Fibroblast of lung (primary cell): ENCODE data around the gene ZNF318. TPM values are rescaled to one million over a fixed set of nuclear protein-coding genes. Genes with fewer than 3 reads are reported as not detected.

ENCODE experiments used
- DNase-seq, 2 donors: peaks; one replicate each; pipeline versions ENCODE4 v3.0.0 to v3.0.0-alpha.2; 2010; ENCODE audit warnings: low read depth in 2 of 2
- H2AFZ ChIP-seq: 2 replicates; pipeline ENCODE4 v1.5.1; 2012; ENCODE audit warnings: low read length, control low read depth, inconsistent platforms
- H3K27ac ChIP-seq: 2 replicates; pipeline ENCODE4 v1.5.1; 2011; ENCODE audit warnings: low read length, control low read depth; ENCODE audit not compliant: insufficient read depth
- H3K27me3 ChIP-seq: 2 replicates; pipeline ENCODE4 v1.5.1; 2011; ENCODE audit warnings: mild to moderate bottlenecking, low read length; ENCODE audit not compliant: control insufficient read depth, insufficient read depth
- H3K36me3 ChIP-seq: 2 replicates; pipeline ENCODE4 v1.5.1; 2011; ENCODE audit warnings: low read length; ENCODE audit not compliant: control insufficient read depth, insufficient read depth
- H3K4me1 ChIP-seq: 2 replicates; pipeline ENCODE4 v1.5.1; 2011; ENCODE audit warnings: low read length; ENCODE audit not compliant: control insufficient read depth, insufficient read depth; ENCODE audit errors: extremely low read depth
- H3K4me2 ChIP-seq: 2 replicates; pipeline ENCODE4 v1.5.1; 2011; ENCODE audit warnings: low read length, control low read depth; ENCODE audit not compliant: insufficient read depth; ENCODE audit errors: extremely low read depth
- H3K4me3 ChIP-seq, 4 experiments: fragments of 200-600 bp in 1 of 4; sonication (generic) in 1 of 4; replicated peaks in 1 of 4; 2 replicates each; pipeline ENCODE4 v1.5.1; 2011 to 2016; ENCODE audit warnings: low read length in 4 of 4, low read depth in 3 of 4, mild to moderate bottlenecking in 3 of 4, control low read depth in 2 of 4, inconsistent platforms in 1 of 4, mixed read lengths in 1 of 4; ENCODE audit not compliant: insufficient read depth in 1 of 4; ENCODE audit errors: control extremely low read depth in 1 of 4
- H3K79me2 ChIP-seq: 2 replicates; pipeline ENCODE4 v1.5.1; 2012; ENCODE audit warnings: mild to moderate bottlenecking, low read length, inconsistent platforms; ENCODE audit not compliant: control insufficient read depth, insufficient read depth
- H3K9ac ChIP-seq: 2 replicates; pipeline ENCODE4 v1.5.1; 2011; ENCODE audit warnings: mild to moderate bottlenecking, low read length, control low read depth; ENCODE audit not compliant: insufficient read depth
- H3K9me3 ChIP-seq: 2 replicates; pipeline ENCODE4 v1.5.1; 2012; ENCODE audit warnings: low read depth, low read length; ENCODE audit not compliant: control insufficient read depth, insufficient read depth
- H4K20me1 ChIP-seq: 2 replicates; pipeline ENCODE4 v1.5.1; 2011; ENCODE audit warnings: low read length; ENCODE audit not compliant: control insufficient read depth, insufficient read depth; ENCODE audit errors: extremely low read depth
- CTCF ChIP-seq, 2 donors: IDR thresholded peaks in 1 of 2; conservative IDR thresholded peaks in 1 of 2; 1 replicate in 1 of 2; 2 replicates in 1 of 2; pipeline ENCODE4 v1.5.1; 2011 to 2012; ENCODE audit warnings: low read length in 2 of 2, control low read depth in 1 of 2, inconsistent platforms in 1 of 2, low read depth in 1 of 2, mild to moderate bottlenecking in 1 of 2
- EZH2 ChIP-seq: IDR thresholded peaks from 2 replicates; pipeline ENCODE4 v1.5.1; 2012; ENCODE audit warnings: low read length, control low read depth, mild to moderate bottlenecking; ENCODE audit errors: missing control alignments
- polyA plus RNA-seq, 2 donors: library from polyadenylated mRNA; depleted of rRNA in 1 of 2; stranded (reverse) in 1 of 2; unstranded in 1 of 2; fragments of >200 nt; gene quantifications; 2 replicates each; pipeline ENCODE4 v1.2.1, GENCODE V29; 2011 to 2012; ENCODE audit warnings: missing spikeins in 1 of 2
- total RNA-seq: library from RNA; depleted of rRNA; stranded (reverse); fragments of >200 nt; gene quantifications from 2 replicates; pipeline ENCODE4 v1.2.1, GENCODE V29; 2014

The ZNF318 gene
- total and polyA plus RNA-seq, 2 donors (not counting 1 experiment from before 2014, with no cell fraction given): 6.1 to 8.6 TPM

- no peaks in the 10 kb centered on the region for H4K20me1 ChIP-seq
- no peaks in the 10 kb centered on the region for H3K79me2 ChIP-seq
- no peak for DNase-seq
- H3K9ac ChIP-seq: no peak overlapping the region
- no peak overlapping the region for H3K4me3 ChIP-seq
- no peaks in the 10 kb centered on the region for H3K36me3 ChIP-seq
- no peak overlapping the region for H3K4me2 ChIP-seq
- H2AFZ ChIP-seq: no peak overlapping the region
- TF ChIP-seq EZH2 (no peak), CTCF (conservative IDR thresholded peaks at IDR 0.05 in 1 of 2, IDR thresholded peaks at IDR 0.05 in 1 of 2; ENCODE audit: low read depth in 1 of 2, low read length in 2 of 2) (no peak)
- no peak overlapping the region for H3K27ac ChIP-seq
- peaks cover 2% of the 10 kb centered on the region for H3K4me1 ChIP-seq
- H3K9me3 ChIP-seq: no peaks in the 10 kb centered on the region
- H3K27me3 ChIP-seq: peaks cover 22% of the 10 kb centered on the region
These were observed 58.8 kb downstream of the ZNF318 start for GRCh38 chr6:43310624-43311023.

DNA sequence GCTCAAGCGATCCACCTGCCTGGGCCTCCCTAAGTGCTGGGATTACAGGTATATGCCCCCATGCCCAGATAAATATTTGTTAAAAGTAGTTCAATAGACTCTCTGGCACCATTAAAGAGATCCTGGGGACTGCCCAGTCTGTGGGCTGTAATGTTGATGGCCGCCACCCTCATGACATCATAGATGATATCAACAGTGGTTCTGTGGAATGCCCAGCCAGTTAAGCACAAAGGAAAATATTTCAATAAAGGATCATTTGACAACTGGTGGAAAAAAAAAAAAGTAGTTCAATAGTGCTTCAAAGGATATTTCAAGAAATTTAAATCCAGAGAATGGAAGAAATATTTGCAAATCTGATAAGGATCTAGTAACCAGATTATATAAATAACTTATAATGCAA is 59.3 kb downstream of the ZNF318 start:
- Histone ChIP-seq H3K27me3 (peaks cover 20% of the 10 kb centered on the region), H3K9ac (no peak overlapping the region), H3K4me3 (no peak overlapping the region), H3K27ac (no peak overlapping the region), H3K4me1 (peaks cover 2% of the 10 kb centered on the region), H2AFZ (no peak overlapping the region), H3K79me2 (no peaks in the 10 kb centered on the region), H4K20me1 (no peaks in the 10 kb centered on the region), H3K9me3 (no peaks in the 10 kb centered on the region), H3K36me3 (no peaks in the 10 kb centered on the region), H3K4me2 (no peak overlapping the region)
- TF ChIP-seq EZH2: no peak
- TF ChIP-seq CTCF (conservative IDR thresholded peaks at IDR 0.05 in 1 of 2, IDR thresholded peaks at IDR 0.05 in 1 of 2; ENCODE audit: low read depth in 1 of 2, low read length in 2 of 2): no peak
- peak in 1 of 2 donors; percentile 15 for DNase-seq

DNA sequence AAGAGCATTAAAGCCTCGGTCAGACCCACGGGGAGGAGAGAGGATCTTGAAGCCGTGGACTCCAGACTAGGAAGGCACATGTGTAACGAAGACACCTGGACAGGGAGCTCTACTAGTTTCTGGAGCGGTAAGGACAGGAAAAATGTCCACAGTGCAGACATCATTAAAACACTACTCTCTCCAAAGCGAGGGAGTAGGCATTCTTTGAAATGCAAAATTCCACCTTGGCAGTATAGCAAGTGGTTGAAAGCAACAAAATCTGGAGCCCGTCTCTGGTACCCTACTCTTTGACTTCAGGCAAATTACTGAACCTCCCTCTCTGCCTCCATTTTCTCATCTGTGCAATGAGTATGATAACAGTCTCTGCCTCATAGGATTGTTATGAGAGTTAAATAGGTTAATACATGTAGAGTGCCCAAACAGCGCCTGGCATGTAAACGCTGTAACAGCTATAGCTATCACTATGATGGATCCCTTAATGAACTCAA is 60.4 kb downstream of the ZNF318 start:
- Histone ChIP-seq H3K27me3 (peaks cover 18% of the 10 kb centered on the region), H3K4me1 (peaks cover 2% of the 10 kb centered on the region), H3K4me3 (peak overlapping the region in 2 of 4 experiments; percentile 32 to 37), H3K9me3 (no peaks in the 10 kb centered on the region), H3K79me2 (no peaks in the 10 kb centered on the region), H3K4me2 (peak overlapping the region; percentile 75), H3K36me3 (no peaks in the 10 kb centered on the region), H4K20me1 (no peaks in the 10 kb centered on the region), H2AFZ (peak overlapping the region; percentile 39), H3K27ac (no peak overlapping the region), H3K9ac (no peak overlapping the region)
- no peak for DNase-seq
- TF ChIP-seq EZH2 (no peak), CTCF (conservative IDR thresholded peaks at IDR 0.05 in 1 of 2, IDR thresholded peaks at IDR 0.05 in 1 of 2; ENCODE audit: low read depth in 1 of 2, low read length in 2 of 2) (no peak)
